ENCODE results near the gene LNP1. TPM values are rescaled to one million over a fixed set of nuclear protein-coding genes. Genes with fewer than 3 reads are reported as not detected.
"Not testable (repeated sequence)": the region's sequence is repeated elsewhere in the genome, so short reads cannot be mapped to it uniquely, and the experiment has no call there.

The LNP1 gene
- total RNA-seq, 2 experiments from 2014 or later, result 1.7 to 1.9 TPM

GRCh38 chr3:100467133-100467532 is 65.8 kb downstream of the LNP1 start:
- H3K4me1 Mint-ChIP-seq, result peaks cover 3% of the 10 kb centered on the region
- no peaks in the 10 kb centered on the region for H3K27me3 Mint-ChIP-seq
- H3K36me3 Mint-ChIP-seq, result no peaks in the 10 kb centered on the region
- peaks cover 9% of the 10 kb centered on the region for H3K9me3 Mint-ChIP-seq
- DNase-seq, result no peak
- no peak overlapping the region for H3K4me3 Mint-ChIP-seq
- no peak overlapping the region for H3K27ac Mint-ChIP-seq

- DNase-seq, result no peak
- Mint-ChIP-seq H3K4me3 (no peak overlapping the region), H3K36me3 (peaks cover 2% of the 10 kb centered on the region), H3K9me3 (peaks cover 10% of the 10 kb centered on the region), H3K27me3 (no peaks in the 10 kb centered on the region), H3K27ac (no peak overlapping the region), H3K4me1 (peaks cover 3% of the 10 kb centered on the region)
Measured at GRCh38 chr3:100468676-100469075, 67.3 kb downstream of the LNP1 start.

- Mint-ChIP-seq H3K4me1 (peaks cover under 1% of the 10 kb centered on the region), H3K4me3 (no peak overlapping the region), H3K27me3 (no peaks in the 10 kb centered on the region), H3K36me3 (peaks cover 2% of the 10 kb centered on the region), H3K9me3 (peaks cover 10% of the 10 kb centered on the region), H3K27ac (no peak overlapping the region)
- DNase-seq, result no peak
Measured at GRCh38 chr3:100470951-100471350, 69.6 kb downstream of the LNP1 start.

- no peaks in the 10 kb centered on the region for H3K27me3 Mint-ChIP-seq
- H3K9me3 Mint-ChIP-seq, result peaks cover 10% of the 10 kb centered on the region
- H3K36me3 Mint-ChIP-seq, result peaks cover 2% of the 10 kb centered on the region
- no peaks in the 10 kb centered on the region for H3K4me1 Mint-ChIP-seq
- no peak for DNase-seq
- H3K4me3 Mint-ChIP-seq, result no peak overlapping the region
- H3K27ac Mint-ChIP-seq, result no peak overlapping the region
Measured at GRCh38 chr3:100471444-100471843, 70.1 kb downstream of the LNP1 start.

- H3K36me3 Mint-ChIP-seq, DNase-seq, H3K4me3 Mint-ChIP-seq, H3K27me3 Mint-ChIP-seq, H3K4me1 Mint-ChIP-seq, H3K27ac Mint-ChIP-seq, H3K9me3 Mint-ChIP-seq: not testable (repeated sequence)
Measured at GRCh38 chr3:100477851-100478360, 76.6 kb downstream of the LNP1 start.

- DNase-seq, H3K4me1 Mint-ChIP-seq: not testable (repeated sequence)
Measured at GRCh38 chr3:100478521-100478920, 77.2 kb downstream of the LNP1 start.

GRCh38 chr3:100480081-100480480 is 78.7 kb downstream of the LNP1 start:
- no peak for DNase-seq

More at GRCh38 chr3:100478521-100478920, 77.2 kb downstream of the LNP1 start:
- H3K27me3 Mint-ChIP-seq, result peaks cover 10% of the 10 kb centered on the region
- H3K4me3 Mint-ChIP-seq, H3K27ac Mint-ChIP-seq, H3K36me3 Mint-ChIP-seq, H3K9me3 Mint-ChIP-seq: not testable (repeated sequence)

GRCh38 chr3:100482176-100482575 is 80.8 kb downstream of the LNP1 start:
- Mint-ChIP-seq H3K27ac (no peak overlapping the region), H3K36me3 (no peaks in the 10 kb centered on the region), H3K9me3 (no peaks in the 10 kb centered on the region), H3K4me3 (no peak overlapping the region), H3K4me1 (peaks cover 4% of the 10 kb centered on the region), H3K27me3 (peaks cover 24% of the 10 kb centered on the region)
- DNase-seq, result no peak

More at GRCh38 chr3:100480081-100480480, 78.7 kb downstream of the LNP1 start:
- Mint-ChIP-seq H3K27me3 (peaks cover 22% of the 10 kb centered on the region), H3K4me3 (no peak overlapping the region), H3K4me1 (peaks cover 4% of the 10 kb centered on the region), H3K36me3 (no peaks in the 10 kb centered on the region), H3K27ac (no peak overlapping the region), H3K9me3 (no peaks in the 10 kb centered on the region)

- no peak for DNase-seq
- H3K27ac Mint-ChIP-seq, result no peak overlapping the region
- H3K27me3 Mint-ChIP-seq, result peaks cover 24% of the 10 kb centered on the region
- no peak overlapping the region for H3K4me3 Mint-ChIP-seq
- H3K36me3 Mint-ChIP-seq, result no peaks in the 10 kb centered on the region
- H3K9me3 Mint-ChIP-seq, result no peaks in the 10 kb centered on the region
- peaks cover 4% of the 10 kb centered on the region for H3K4me1 Mint-ChIP-seq
Measured at GRCh38 chr3:100483529-100483928, 82.2 kb downstream of the LNP1 start.

GRCh38 chr3:100486808-100487207 is 85.5 kb downstream of the LNP1 start:
- no peak overlapping the region for H3K4me3 Mint-ChIP-seq
- no peaks in the 10 kb centered on the region for H3K9me3 Mint-ChIP-seq
- no peak overlapping the region for H3K27ac Mint-ChIP-seq
- H3K27me3 Mint-ChIP-seq, result peaks cover 30% of the 10 kb centered on the region
- peaks cover 4% of the 10 kb centered on the region for H3K4me1 Mint-ChIP-seq
- no peak for DNase-seq
- no peaks in the 10 kb centered on the region for H3K36me3 Mint-ChIP-seq

GRCh38 chr3:100489118-100489517 is 87.8 kb downstream of the LNP1 start:
- Mint-ChIP-seq H3K4me1 (peaks cover 5% of the 10 kb centered on the region), H3K4me3 (no peak overlapping the region), H3K36me3 (no peaks in the 10 kb centered on the region), H3K27ac (no peak overlapping the region), H3K9me3 (no peaks in the 10 kb centered on the region), H3K27me3 (peaks cover 29% of the 10 kb centered on the region)
- DNase-seq, result no peak

- H3K4me1 Mint-ChIP-seq, result peaks cover 5% of the 10 kb centered on the region
- H3K27ac Mint-ChIP-seq, result no peak within 1 kb of the TSS
- peak within 1 kb of the TSS; percentile 81 for H3K4me3 Mint-ChIP-seq
- DNase-seq, result peak; percentile 86
- no peaks in the 10 kb centered on the region for H3K36me3 Mint-ChIP-seq
- no peaks in the 10 kb centered on the region for H3K9me3 Mint-ChIP-seq
- peaks cover 30% of the 10 kb centered on the region for H3K27me3 Mint-ChIP-seq
Measured at GRCh38 chr3:100492059-100493006, 91.0 kb downstream of the LNP1 start, which contains the start of gene TMEM45A. Gene TMEM45A, plus strand, starts transcription at chr3:100492619. Its CDS starts 62,593 bp downstream, at chr3:100555212.

- DNase-seq, result no peak
Measured at GRCh38 chr3:100496711-100497261, 95.4 kb downstream of the LNP1 start.

GRCh38 chr3:100499651-100500050 is 98.3 kb downstream of the LNP1 start:
- Mint-ChIP-seq H3K4me3 (no peak overlapping the region), H3K27ac (no peak overlapping the region), H3K4me1 (no peaks in the 10 kb centered on the region), H3K9me3 (no peaks in the 10 kb centered on the region), H3K36me3 (no peaks in the 10 kb centered on the region), H3K27me3 (peaks cover 24% of the 10 kb centered on the region)
- no peak for DNase-seq

More at GRCh38 chr3:100496711-100497261, 95.4 kb downstream of the LNP1 start:
- H3K27ac Mint-ChIP-seq, result no peak overlapping the region
- peaks cover 5% of the 10 kb centered on the region for H3K4me1 Mint-ChIP-seq
- H3K4me3 Mint-ChIP-seq, result no peak overlapping the region
- peaks cover 30% of the 10 kb centered on the region for H3K27me3 Mint-ChIP-seq
- H3K9me3 Mint-ChIP-seq, result no peaks in the 10 kb centered on the region
- no peaks in the 10 kb centered on the region for H3K36me3 Mint-ChIP-seq

- no peak overlapping the region for H3K27ac Mint-ChIP-seq
- H3K27me3 Mint-ChIP-seq, result peaks cover 25% of the 10 kb centered on the region
- no peak for DNase-seq
- no peaks in the 10 kb centered on the region for H3K9me3 Mint-ChIP-seq
- H3K36me3 Mint-ChIP-seq, result no peaks in the 10 kb centered on the region
- no peak overlapping the region for H3K4me3 Mint-ChIP-seq
- H3K4me1 Mint-ChIP-seq, result no peaks in the 10 kb centered on the region
Measured at GRCh38 chr3:100500320-100500880, 99.1 kb downstream of the LNP1 start.

All from activated naive CD8-positive, alpha-beta T cell treated with anti-CD3 and anti-CD28 coated beads for 36 hours (primary cell).